ENCODE measurements around the gene MB21D2.

- TF ChIP-seq CTCF (IDR thresholded peaks at IDR 0.05): no peak
- no peak for TF ChIP-seq EZH2 (IDR thresholded peaks at IDR 0.05)
- TF ChIP-seq EZH2phosphoT487 (IDR thresholded peaks at IDR 0.05): no peak
Observed at GRCh38 chr3:192835818-192836815, 81.5 kb downstream of the MB21D2 start.
